ENCODE measurements around the gene CDIPT. TPM values are rescaled to one million over a fixed set of nuclear protein-coding genes. Genes with fewer than 3 reads are reported as not detected.
"Not testable (repeated sequence)": the region's sequence is repeated elsewhere in the genome, so short reads cannot be mapped to it uniquely, and the experiment has no call there.

CDIPT gene
- polyA plus RNA-seq (ENCODE audit: insufficient read length in 12 of 12), result 10 to 100 TPM in 11 of 12 donors, not detected in 1; 32.1 to 48.9 (median 40.2) TPM
- long read RNA-seq, donor 1, transcript CDIPT-201 (6 exons, 2,353 nt), result major isoform, 17 of 27 reads
- long read RNA-seq, donor 1, partial matches to known transcripts, result 7 of 27 reads
- long read RNA-seq, donor 1, other reads (novel, unspliced or antisense), result 0 of 27 reads
- long read RNA-seq, donor 2, transcript CDIPT-201 (6 exons, 2,353 nt), result major isoform, 16 of 31 reads
- long read RNA-seq, donor 2, partial matches to known transcripts, result 13 of 31 reads
- long read RNA-seq, donor 2, other reads (novel, unspliced or antisense), result 0 of 31 reads
- long read RNA-seq, donor 3, partial matches to known transcripts, result 0 of 4 reads
- long read RNA-seq, donor 3, other reads (novel, unspliced or antisense), result 0 of 4 reads
- long read RNA-seq, donor 4, partial matches to known transcripts, result 0 of 4 reads
- long read RNA-seq, donor 4, other reads (novel, unspliced or antisense), result 0 of 4 reads
- long read RNA-seq, donor 5, transcript CDIPT-201 (6 exons, 2,353 nt), result major isoform, 11 of 14 reads
- long read RNA-seq, donor 5, partial matches to known transcripts, result 0 of 14 reads
- long read RNA-seq, donor 5, other reads (novel, unspliced or antisense), result 0 of 14 reads
- long read RNA-seq, donor 6, transcript CDIPT-201 (6 exons, 2,353 nt), result major isoform, 11 of 12 reads
- long read RNA-seq, donor 6, partial matches to known transcripts, result 0 of 12 reads
- long read RNA-seq, donor 6, other reads (novel, unspliced or antisense), result 0 of 12 reads
- long read RNA-seq, donor 7, partial matches to known transcripts, result 0 of 6 reads
- long read RNA-seq, donor 7, other reads (novel, unspliced or antisense), result 0 of 6 reads
- long read RNA-seq, donor 8, transcript CDIPT-201 (6 exons, 2,353 nt), result major isoform, 13 of 16 reads
- long read RNA-seq, donor 8, partial matches to known transcripts, result 0 of 16 reads
- long read RNA-seq, donor 8, other reads (novel, unspliced or antisense), result 0 of 16 reads
- long read RNA-seq, donor 9, transcript CDIPT-201 (6 exons, 2,353 nt), result major isoform, 9 of 10 reads
- long read RNA-seq, donor 9, partial matches to known transcripts, result 0 of 10 reads
- long read RNA-seq, donor 9, other reads (novel, unspliced or antisense), result 0 of 10 reads
- long read RNA-seq, donor 10, transcript CDIPT-201 (6 exons, 2,353 nt), result major isoform, 19 of 19 reads
- long read RNA-seq, donor 10, partial matches to known transcripts, result 0 of 19 reads
- long read RNA-seq, donor 10, other reads (novel, unspliced or antisense), result 0 of 19 reads
- long read RNA-seq, donor 11, transcript CDIPT-201 (6 exons, 2,353 nt), result major isoform, 9 of 10 reads
- long read RNA-seq, donor 11, partial matches to known transcripts, result 0 of 10 reads
- long read RNA-seq, donor 11, other reads (novel, unspliced or antisense), result 0 of 10 reads

- DNase-seq, result peak; percentile 96
Measured at GRCh38 chr16:29862884-29863668, at the start of gene CDIPT. CDIPT (minus strand) TSS chr16:29863226; CDS start chr16:29862857, 369 bp downstream.

GRCh38 chr16:29912087-29912486 lies 49.1 kb upstream of the CDIPT start:
- DNase-seq, result no peak

- DNase-seq, result no peak
Measured at GRCh38 chr16:29911676-29912010, 48.6 kb upstream of the CDIPT start.

- DNase-seq, result no peak
Measured at GRCh38 chr16:29910819-29911675, 48.0 kb upstream of the CDIPT start.

GRCh38 chr16:29909851-29910250 lies 46.8 kb upstream of the CDIPT start:
- not testable (repeated sequence) for DNase-seq

- no peak for DNase-seq
Measured at GRCh38 chr16:29909391-29909790, 46.4 kb upstream of the CDIPT start.

GRCh38 chr16:29908719-29909220 lies 45.7 kb upstream of the CDIPT start:
- no peak for DNase-seq

GRCh38 chr16:29907973-29908372 lies 44.9 kb upstream of the CDIPT start:
- no peak for DNase-seq

GRCh38 chr16:29906520-29907244 lies 43.7 kb upstream of the CDIPT start:
- no peak for DNase-seq

GRCh38 chr16:29905668-29906067 lies 42.6 kb upstream of the CDIPT start:
- no peak for DNase-seq

- no peak for DNase-seq
Measured at GRCh38 chr16:29904947-29905346, 41.9 kb upstream of the CDIPT start.

- DNase-seq, result no peak
Measured at GRCh38 chr16:29903590-29903989, 40.6 kb upstream of the CDIPT start.

GRCh38 chr16:29901607-29901945 lies 38.5 kb upstream of the CDIPT start:
- DNase-seq, result no peak

- DNase-seq, result no peak
Measured at GRCh38 chr16:29900888-29901606, 38.0 kb upstream of the CDIPT start.

- peak; percentile 41 for DNase-seq
Measured at GRCh38 chr16:29900102-29900887, 37.3 kb upstream of the CDIPT start, which contains the start of gene ASPHD1. ASPHD1 (plus strand) TSS chr16:29900488; CDS start chr16:29900972, 484 bp downstream.

GRCh38 chr16:29899516-29900101 lies 36.6 kb upstream of the CDIPT start, which contains the start of gene SEZ6L2:
SEZ6L2 (minus strand) TSS chr16:29899550; CDS start chr16:29899019, 531 bp downstream.
- peak; percentile 69 for DNase-seq
